ENCODE results near the gene CEP85L.

The CEP85L gene

DNA sequence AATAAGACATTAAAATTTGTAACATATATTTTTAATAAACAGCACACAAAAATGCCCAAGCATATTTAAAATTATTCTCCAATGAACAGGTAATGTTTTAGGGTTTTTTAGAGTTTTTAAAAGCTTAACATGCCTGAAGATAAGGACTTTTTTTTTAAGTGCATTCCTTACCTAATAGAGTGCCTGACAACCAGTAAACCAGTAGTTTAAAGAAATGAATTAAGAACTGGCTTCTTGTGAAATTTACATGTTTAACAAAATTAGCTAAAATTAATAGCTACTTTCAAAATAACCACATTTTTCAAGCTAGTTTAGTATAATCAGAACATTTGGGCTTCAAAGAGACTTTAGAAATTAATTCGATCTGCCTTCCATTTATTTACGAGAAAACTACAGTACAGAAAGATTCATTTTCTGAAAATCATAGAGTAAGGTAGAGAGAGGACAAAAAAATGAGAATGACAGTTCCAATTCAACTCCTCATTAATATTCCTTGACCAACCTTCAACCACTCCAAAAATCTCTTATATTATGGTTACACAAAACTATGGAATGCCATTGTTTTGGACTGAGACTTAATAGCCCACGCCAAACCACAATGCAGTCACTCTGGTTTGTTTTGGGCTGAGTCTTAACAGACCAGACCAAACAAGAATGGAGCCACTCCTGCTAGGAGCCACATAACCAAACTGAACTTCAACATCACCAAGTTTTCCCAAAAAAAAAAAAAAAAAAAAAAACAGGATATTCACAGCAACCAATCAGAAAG lies 109.0 kb downstream of the CEP85L start:
- no peak for DNase-seq (ENCODE audit: low read depth in 2 of 2)

DNA sequence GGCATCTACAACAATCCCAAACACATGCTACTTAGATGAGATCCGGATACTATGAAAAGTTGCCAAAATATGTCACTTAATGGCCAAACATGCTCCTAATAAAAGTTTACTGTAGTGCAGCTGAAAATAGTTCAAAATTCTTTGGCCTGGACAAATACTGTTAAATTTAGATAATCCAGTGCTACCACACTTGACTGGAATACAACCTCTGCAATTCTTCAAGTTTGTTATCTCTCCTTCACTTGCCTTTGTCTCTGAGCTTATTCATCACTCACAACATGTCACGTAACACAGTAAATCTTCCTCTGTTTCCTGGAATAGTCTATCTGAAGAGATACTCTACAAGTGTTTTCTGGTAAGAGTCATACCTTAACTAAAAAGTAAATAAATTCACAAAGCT lies 113.8 kb downstream of the CEP85L start:
- no peak for DNase-seq (ENCODE audit: low read depth in 2 of 2)

- DNase-seq (ENCODE audit: low read depth in 2 of 2), result no peak
Measured at GRCh38 chr6:118536478-118536877, 114.9 kb downstream of the CEP85L start.

- no peak for DNase-seq (ENCODE audit: low read depth in 2 of 2)
Measured at GRCh38 chr6:118535176-118535844, 116.1 kb downstream of the CEP85L start.

- no peak for DNase-seq (ENCODE audit: low read depth in 2 of 2)
Measured at GRCh38 chr6:118530942-118531341, 120.4 kb downstream of the CEP85L start.

- no peak for DNase-seq (ENCODE audit: low read depth in 2 of 2)
Measured at GRCh38 chr6:118529756-118530155, 121.6 kb downstream of the CEP85L start.

DNA sequence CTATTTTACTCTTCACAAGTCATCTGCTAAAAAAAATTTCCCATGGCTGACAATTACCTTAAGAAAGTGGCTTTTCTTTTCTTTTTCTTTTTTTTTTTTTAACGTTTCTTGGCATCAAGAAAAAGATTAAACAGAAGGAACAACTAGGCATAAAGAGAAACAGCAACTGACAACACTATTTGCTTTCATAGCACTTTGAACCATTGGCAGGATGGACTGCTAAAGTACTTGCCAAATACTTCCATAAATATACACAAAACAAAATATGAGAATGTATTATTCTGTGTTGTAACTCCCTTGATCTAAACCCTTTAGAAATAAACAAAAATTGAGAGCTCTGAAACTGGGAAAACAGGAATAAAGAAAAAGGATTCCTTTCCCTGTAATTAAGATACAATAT lies 123.3 kb downstream of the CEP85L start:
- no peak for DNase-seq (ENCODE audit: low read depth in 2 of 2)

DNA sequence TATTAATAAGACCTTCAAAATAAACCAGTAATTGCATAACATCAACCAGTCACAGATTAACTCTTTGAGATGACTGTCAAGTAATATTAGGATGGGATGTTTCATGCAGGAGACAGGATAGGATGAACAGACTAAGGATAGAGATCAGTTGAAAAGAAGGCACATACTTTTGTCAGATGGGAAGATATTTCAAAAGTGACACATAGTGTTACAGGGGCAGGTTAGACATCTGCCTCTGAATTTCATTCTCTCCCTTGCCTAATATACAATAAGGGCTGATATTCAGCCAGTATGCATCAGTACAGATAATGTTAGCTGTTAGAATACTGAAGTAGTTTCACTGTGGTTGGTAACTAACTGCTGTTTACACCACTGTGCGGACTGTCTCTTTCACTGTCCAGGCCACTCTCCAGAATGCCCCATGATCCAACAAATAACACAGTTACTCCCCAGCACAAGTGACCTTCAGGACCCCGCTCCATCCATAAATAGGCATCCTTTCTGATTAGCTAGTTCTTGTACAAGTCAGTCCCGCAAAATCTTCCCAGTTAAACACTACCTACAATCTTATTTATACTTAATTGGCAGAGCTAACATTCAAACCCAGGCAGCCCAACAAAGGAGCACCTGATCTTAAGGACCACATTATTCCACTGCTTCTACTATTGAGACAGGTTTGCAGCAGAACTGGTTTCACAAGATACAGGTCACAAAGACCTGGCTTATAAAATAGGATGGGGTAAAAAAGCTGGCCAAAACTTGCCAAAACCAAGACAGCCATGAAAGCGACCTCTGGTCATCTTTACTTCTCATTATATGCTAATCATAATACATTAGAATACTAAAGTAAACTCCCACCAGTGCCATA lies 125.2 kb downstream of the CEP85L start:
- DNase-seq (ENCODE audit: low read depth in 2 of 2), result no peak

GRCh38 chr6:118524686-118525085 lies 126.7 kb downstream of the CEP85L start:
- DNase-seq (ENCODE audit: low read depth in 2 of 2), result no peak

DNA sequence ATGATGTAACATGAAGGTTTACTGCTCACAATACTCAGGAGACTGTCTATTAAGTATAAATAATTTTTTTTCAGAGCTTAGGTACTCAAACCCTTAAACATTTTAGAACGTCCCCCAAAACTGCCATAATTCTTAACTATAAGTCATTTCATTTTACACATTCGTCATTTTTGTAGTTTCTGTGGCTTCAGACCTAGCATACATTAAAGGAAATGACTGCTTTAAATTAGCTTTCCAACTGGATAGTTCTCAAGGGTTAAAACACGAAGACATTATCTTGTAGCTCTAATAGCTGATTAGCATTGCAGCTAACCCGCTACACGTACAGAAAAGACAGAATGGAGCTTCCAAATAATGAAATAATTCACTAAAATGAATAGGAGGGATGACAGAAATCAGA lies 128.2 kb downstream of the CEP85L start:
- no peak for DNase-seq (ENCODE audit: low read depth in 2 of 2)

DNA sequence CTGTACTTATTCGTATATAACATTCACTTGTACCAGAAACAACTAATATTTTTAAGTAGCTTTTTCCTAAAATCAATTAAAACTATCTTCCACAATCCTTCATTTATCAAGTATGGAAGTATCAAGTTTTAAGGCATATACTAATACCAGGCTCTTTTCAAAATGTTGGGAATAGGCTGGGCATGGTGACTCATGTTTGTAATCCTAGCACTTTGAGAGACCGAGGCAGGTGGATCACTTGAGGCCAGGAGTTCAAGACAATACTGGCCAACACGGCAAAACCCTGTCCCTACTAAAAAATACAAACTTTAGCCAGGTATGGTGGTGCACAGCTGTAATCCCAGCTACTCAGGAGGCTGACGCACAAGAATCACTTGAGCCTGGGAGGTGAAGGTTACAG lies 129.0 kb downstream of the CEP85L start:
- no peak for DNase-seq (ENCODE audit: low read depth in 2 of 2)

DNA sequence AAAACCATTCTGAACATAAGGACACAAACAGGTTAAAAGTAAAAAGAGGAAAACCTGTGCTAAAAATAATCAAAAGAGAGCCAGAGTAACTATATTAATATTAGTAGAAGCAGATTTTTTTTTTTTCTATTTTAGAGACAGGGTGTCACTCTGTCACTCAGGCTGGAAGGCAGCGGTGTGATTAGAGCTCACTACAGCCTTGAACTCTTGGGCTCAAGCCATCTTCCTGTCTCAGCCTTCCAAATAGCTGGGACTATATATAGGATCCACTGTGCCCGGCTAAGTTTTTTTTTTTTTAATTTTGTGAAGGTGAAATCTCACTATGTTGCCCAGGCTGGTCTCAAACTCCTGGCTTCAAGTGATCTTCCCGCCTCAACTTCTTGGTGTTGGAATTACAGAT lies 136.7 kb downstream of the CEP85L start:
- no peak for DNase-seq (ENCODE audit: low read depth in 2 of 2)

GRCh38 chr6:118511930-118512715 lies 139.3 kb downstream of the CEP85L start:
- DNase-seq (ENCODE audit: low read depth in 2 of 2), result no peak

DNA sequence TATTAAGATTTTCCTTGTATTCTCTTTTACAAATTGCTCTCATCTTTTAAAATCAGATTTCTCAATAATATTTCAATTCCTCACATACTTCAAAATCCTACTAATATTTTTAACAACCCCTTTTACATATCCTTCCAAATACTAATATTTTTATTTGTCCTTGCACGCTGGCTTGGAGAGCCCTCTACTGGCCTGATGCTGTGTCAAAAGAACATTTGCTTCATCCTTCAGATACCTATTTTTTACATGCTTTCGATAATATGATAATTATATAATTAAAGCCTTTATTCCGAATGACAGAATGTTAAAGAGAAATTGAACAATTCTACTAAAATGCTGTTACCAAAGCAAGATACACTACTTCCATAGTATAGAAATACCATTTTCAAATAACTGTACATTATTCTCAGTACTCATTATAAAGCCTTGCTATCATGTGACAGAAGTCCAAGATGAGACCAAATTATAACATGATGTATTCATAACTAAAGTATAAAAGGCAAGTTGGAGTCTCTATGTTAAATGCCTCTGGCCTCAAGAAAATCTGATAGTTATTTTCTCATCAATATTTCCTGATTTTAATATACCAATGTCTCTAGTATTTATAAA lies 142.3 kb downstream of the CEP85L start:
- no peak for DNase-seq (ENCODE audit: low read depth in 2 of 2)

- DNase-seq (ENCODE audit: low read depth in 2 of 2), result no peak
Measured at GRCh38 chr6:118507636-118508035, 143.8 kb downstream of the CEP85L start.

DNA sequence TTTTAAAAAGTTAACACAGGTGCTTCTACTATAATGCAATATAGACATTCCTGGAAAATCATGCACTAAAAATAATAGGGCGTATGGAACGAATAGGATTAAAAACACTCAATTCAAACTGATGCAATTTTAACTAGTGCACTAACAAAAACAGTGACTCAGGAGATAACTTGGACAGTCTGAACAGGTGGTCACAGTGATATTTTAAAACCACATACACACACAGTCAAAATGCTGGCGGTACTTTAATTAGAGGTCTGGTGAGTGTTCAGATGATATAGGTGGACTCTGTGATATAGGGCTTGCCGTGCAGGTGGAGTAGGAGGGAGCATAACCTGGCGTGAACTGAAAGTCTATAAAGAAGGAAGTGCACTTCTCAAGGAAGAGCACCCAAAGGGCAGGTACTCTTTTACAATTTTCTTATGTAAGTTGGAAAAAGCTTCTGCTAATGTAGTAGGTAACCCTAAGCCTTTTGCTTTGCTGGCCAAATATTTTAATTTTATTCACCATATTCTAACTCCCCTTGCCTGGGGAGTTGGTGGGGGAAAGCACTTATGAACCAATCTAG lies 145.2 kb downstream of the CEP85L start:
- no peak for DNase-seq (ENCODE audit: low read depth in 2 of 2)

GRCh38 chr6:118505656-118506055 lies 145.7 kb downstream of the CEP85L start:
- DNase-seq (ENCODE audit: low read depth in 2 of 2), result no peak

DNA sequence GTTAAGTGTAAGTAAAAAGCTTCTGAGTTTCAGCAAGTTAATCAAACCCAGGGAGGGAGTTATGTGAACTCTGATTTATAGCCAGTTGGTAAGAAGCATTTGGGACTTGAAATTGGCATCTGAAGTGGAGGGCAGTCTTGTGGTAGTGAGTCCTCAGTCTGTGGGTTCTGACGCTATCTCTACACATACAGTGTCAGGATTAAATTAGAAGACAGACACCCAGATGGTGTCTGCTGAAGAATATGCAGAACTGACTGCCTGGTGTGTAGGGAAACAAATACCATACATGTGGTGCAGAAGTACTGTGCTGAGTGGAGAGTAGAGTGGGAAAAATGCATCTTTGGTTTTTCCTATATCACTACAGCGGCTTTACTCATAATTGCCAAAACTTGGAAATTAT lies 146.8 kb downstream of the CEP85L start:
- DNase-seq (ENCODE audit: low read depth in 2 of 2), result no peak

GRCh38 chr6:118502169-118502568 lies 149.2 kb downstream of the CEP85L start:
- DNase-seq (ENCODE audit: low read depth in 2 of 2), result no peak

DNA sequence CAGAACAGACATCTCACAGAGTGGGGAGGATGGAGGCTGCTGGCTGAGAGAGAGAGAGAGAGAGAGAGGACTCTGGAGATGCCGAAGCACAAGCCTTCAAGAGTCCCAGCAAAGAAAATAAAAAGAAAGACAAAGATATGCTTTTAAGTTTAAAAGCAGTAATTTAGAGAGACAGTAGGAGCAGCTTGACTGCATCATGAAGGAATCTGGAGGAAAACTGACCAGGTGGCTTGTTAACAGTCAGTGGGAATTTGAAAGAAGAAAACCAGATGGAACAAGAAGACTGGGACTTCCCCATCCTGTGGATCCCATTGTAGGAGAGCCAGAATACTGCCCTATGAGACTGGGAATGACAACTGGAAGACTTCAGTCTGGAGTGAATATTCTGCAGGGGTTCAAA lies 149.6 kb downstream of the CEP85L start:
- no peak for DNase-seq (ENCODE audit: low read depth in 2 of 2)

GRCh38 chr6:118501099-118501498 lies 150.3 kb downstream of the CEP85L start:
- DNase-seq (ENCODE audit: low read depth in 2 of 2), result no peak

All from stimulated activated CD8-positive, alpha-beta memory T cell treated with anti-CD3 and anti-CD28 coated beads, Interleukin-7, amount 100 ng/mL, for 1 hour (primary cell).